ENCODE results near the gene CAMKMT.

Gene CAMKMT

DNA sequence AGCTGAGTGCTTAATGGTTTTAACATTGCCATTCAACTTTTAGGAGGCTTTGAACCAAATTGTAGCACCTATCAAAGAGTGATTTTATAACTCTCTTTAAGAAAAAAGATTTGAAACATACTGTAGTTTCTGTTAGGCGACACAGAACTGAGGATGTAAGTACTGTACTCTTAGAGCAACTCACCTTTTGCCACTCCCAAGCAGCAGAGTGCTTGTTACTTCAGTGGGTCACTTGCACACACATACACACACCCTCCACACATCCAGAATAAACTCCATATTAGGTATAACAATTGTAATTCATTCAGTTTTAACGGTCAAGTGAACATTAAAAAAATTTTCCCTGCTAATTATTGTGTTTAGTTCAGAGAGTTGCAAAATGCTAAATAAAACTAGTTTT is 118.3 kb downstream of the CAMKMT start:
- Histone ChIP-seq H3K27ac (ENCODE audit: low read depth, low read length, poor library complexity, severe bottlenecking) (no peak overlapping the region), H3K4me3 (ENCODE audit: low read depth, low read length, poor library complexity, severe bottlenecking) (no peak overlapping the region), H3K27me3 (ENCODE audit: insufficient read depth, low read length) (no peaks in the 10 kb centered on the region), H3K4me2 (ENCODE audit: low read length) (no peak overlapping the region), H3K4me1 (ENCODE audit: insufficient read depth, low read length, severe bottlenecking) (peaks cover 5% of the 10 kb centered on the region), H3F3A (ENCODE audit: insufficient read depth, low read length) (no peaks in the 10 kb centered on the region), H3K36me3 (ENCODE audit: insufficient read depth, low read length) (no peaks in the 10 kb centered on the region), H3K9me2 (ENCODE audit: low read depth, low read length) (no peaks in the 10 kb centered on the region), H2AFZ (ENCODE audit: low read length) (no peak overlapping the region), H4K20me1 (ENCODE audit: insufficient read depth, low read length) (no peaks in the 10 kb centered on the region), H3K79me2 (ENCODE audit: insufficient read depth, low read length) (no peaks in the 10 kb centered on the region), H3K9me3 (ENCODE audit: low read length) (no peaks in the 10 kb centered on the region), H3K9ac (ENCODE audit: low read length) (no peak overlapping the region)
- TF ChIP-seq, protein P1, sequence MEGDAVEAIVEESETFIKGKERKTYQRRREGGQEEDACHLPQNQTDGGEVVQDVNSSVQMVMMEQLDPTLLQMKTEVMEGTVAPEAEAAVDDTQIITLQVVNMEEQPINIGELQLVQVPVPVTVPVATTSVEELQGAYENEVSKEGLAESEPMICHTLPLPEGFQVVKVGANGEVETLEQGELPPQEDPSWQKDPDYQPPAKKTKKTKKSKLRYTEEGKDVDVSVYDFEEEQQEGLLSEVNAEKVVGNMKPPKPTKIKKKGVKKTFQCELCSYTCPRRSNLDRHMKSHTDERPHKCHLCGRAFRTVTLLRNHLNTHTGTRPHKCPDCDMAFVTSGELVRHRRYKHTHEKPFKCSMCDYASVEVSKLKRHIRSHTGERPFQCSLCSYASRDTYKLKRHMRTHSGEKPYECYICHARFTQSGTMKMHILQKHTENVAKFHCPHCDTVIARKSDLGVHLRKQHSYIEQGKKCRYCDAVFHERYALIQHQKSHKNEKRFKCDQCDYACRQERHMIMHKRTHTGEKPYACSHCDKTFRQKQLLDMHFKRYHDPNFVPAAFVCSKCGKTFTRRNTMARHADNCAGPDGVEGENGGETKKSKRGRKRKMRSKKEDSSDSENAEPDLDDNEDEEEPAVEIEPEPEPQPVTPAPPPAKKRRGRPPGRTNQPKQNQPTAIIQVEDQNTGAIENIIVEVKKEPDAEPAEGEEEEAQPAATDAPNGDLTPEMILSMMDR (IDR thresholded peaks at IDR 0.05; ENCODE audit: low read length) = no peak

DNA sequence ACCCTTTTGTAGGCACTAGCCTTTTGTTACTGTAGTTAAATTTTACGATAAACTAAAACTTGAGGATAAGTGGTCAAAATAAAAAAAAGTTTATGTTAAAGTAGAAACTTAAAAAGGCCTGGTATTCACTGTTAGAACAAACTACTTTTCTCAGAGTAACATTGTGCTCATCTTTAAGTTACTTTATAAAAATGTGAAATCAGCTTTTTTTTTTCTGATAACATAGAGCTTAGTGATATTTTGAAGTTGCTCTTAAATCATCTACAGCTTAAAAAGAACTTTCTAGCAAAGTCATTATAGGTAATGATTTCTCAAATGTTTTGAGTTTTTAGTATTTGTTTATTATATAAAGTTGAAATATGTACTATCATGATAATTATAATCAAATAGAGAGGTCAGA is 125.3 kb downstream of the CAMKMT start:
- H3K4me1 ChIP-seq (ENCODE audit: insufficient read depth, low read length, severe bottlenecking) = no peaks in the 10 kb centered on the region
- H3K4me2 ChIP-seq (ENCODE audit: low read length) = no peak overlapping the region
- no peaks in the 10 kb centered on the region for H3K79me2 ChIP-seq (ENCODE audit: insufficient read depth, low read length)
- H4K20me1 ChIP-seq (ENCODE audit: insufficient read depth, low read length) = no peaks in the 10 kb centered on the region
- no peak overlapping the region for H3K9ac ChIP-seq (ENCODE audit: low read length)
- H3K36me3 ChIP-seq (ENCODE audit: insufficient read depth, low read length) = no peaks in the 10 kb centered on the region
- H3K4me3 ChIP-seq (ENCODE audit: low read depth, low read length, poor library complexity, severe bottlenecking) = no peak overlapping the region
- no peaks in the 10 kb centered on the region for H3K9me3 ChIP-seq (ENCODE audit: low read length)
- no peaks in the 10 kb centered on the region for H3K9me2 ChIP-seq (ENCODE audit: low read depth, low read length)
- no peaks in the 10 kb centered on the region for H3F3A ChIP-seq (ENCODE audit: insufficient read depth, low read length)
- no peak for TF ChIP-seq EZH2 (IDR thresholded peaks at IDR 0.05; ENCODE audit: borderline replicate concordance, low read length)
- TF ChIP-seq, protein P1 (IDR thresholded peaks at IDR 0.05; ENCODE audit: low read length) = no peak
- no peaks in the 10 kb centered on the region for H3K27me3 ChIP-seq (ENCODE audit: insufficient read depth, low read length)
- no peak overlapping the region for H3K27ac ChIP-seq (ENCODE audit: low read depth, low read length, poor library complexity, severe bottlenecking)
- no peak overlapping the region for H2AFZ ChIP-seq (ENCODE audit: low read length)

DNA sequence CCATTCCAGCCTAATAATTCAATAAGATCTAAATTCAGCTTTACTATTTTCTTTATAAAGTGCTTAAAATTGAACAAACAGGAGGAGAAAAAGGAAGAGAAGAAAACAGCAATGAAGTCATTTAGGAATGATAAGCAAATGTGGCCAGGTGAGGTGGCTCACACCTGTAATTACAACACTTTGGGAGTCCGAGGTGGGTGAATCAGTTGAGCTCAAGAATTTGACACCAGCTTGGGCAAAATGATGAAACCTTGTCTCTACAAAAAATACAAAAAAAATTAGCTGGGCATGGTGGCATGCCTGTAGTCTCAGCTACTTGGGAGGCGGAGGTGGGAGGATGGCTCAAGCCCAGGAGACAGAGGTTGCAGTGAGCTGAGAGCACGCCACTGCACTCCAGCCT is 129.0 kb downstream of the CAMKMT start:
- H3K9me2 ChIP-seq (ENCODE audit: low read depth, low read length) = no peaks in the 10 kb centered on the region
- H2AFZ ChIP-seq (ENCODE audit: low read length) = no peak overlapping the region
- H3F3A ChIP-seq (ENCODE audit: insufficient read depth, low read length) = no peaks in the 10 kb centered on the region
- no peaks in the 10 kb centered on the region for H3K4me1 ChIP-seq (ENCODE audit: insufficient read depth, low read length, severe bottlenecking)
- no peaks in the 10 kb centered on the region for H4K20me1 ChIP-seq (ENCODE audit: insufficient read depth, low read length)
- H3K27me3 ChIP-seq (ENCODE audit: insufficient read depth, low read length) = no peaks in the 10 kb centered on the region
- H3K27ac ChIP-seq (ENCODE audit: low read depth, low read length, poor library complexity, severe bottlenecking) = no peak overlapping the region
- TF ChIP-seq EZH2 (IDR thresholded peaks at IDR 0.05; ENCODE audit: borderline replicate concordance, low read length) = no peak
- TF ChIP-seq, protein P1 (IDR thresholded peaks at IDR 0.05; ENCODE audit: low read length) = no peak
- no peak overlapping the region for H3K4me2 ChIP-seq (ENCODE audit: low read length)
- no peaks in the 10 kb centered on the region for H3K79me2 ChIP-seq (ENCODE audit: insufficient read depth, low read length)
- no peaks in the 10 kb centered on the region for H3K9me3 ChIP-seq (ENCODE audit: low read length)
- no peaks in the 10 kb centered on the region for H3K36me3 ChIP-seq (ENCODE audit: insufficient read depth, low read length)
- no peak overlapping the region for H3K9ac ChIP-seq (ENCODE audit: low read length)
- H3K4me3 ChIP-seq (ENCODE audit: low read depth, low read length, poor library complexity, severe bottlenecking) = no peak overlapping the region
